Esophagus squamous epithelium (tissue), 5 donors: ENCODE data around the gene CACHD1. TPM values are rescaled to one million over a fixed set of nuclear protein-coding genes. Genes with fewer than 3 reads are reported as not detected.
A peak's percentile ranks its signal among the peaks of the same experiment; 100 is the strongest.

Experiments used
- DNase-seq: peaks from one replicate; lab custom pipeline; 2025; lab: John Stamatoyannopoulos, UW
- H3K27ac ChIP-seq, 4 donors: fragments of 200-600 bp; sonication (generic); one replicate each; pipeline ENCODE4 v1.5.1; 2016 to 2019; ENCODE audit warnings: mild to moderate bottlenecking in 1 of 4
- H3K27me3 ChIP-seq, 4 donors: fragments of 200-600 bp; sonication (generic); 1 replicate in 3 of 4; 2 replicates in 1 of 4; pipeline versions ENCODE4 v1.5.1 to v1.6.0; 2017 to 2021; ENCODE audit warnings: antibody characterized with exemption in 1 of 4
- H3K36me3 ChIP-seq, 3 donors: fragments of 200-600 bp; sonication (generic); one replicate each; pipeline ENCODE4 v1.5.1; 2016 to 2019
- H3K4me1 ChIP-seq, 3 donors: fragments of 200-600 bp; sonication (generic); one replicate each; pipeline ENCODE4 v1.5.1; 2017 to 2019
- H3K4me3 ChIP-seq, 4 donors: fragments of 200-600 bp; sonication (generic); 1 replicate in 3 of 4; 2 replicates in 1 of 4; pipeline ENCODE4 v1.5.1; 2016 to 2019; ENCODE audit warnings: mild to moderate bottlenecking in 2 of 4, moderate library complexity in 1 of 4
- H3K9me3 ChIP-seq, 3 donors: fragments of 200-600 bp; sonication (generic); one replicate each; pipeline ENCODE4 v1.5.1; 2016 to 2019
- CTCF ChIP-seq, 6 experiments: fragments of 450-650 bp in 4 of 6; fragments of 200-600 bp in 2 of 6; sonication (generic) in 2 of 6; IDR thresholded peaks; one replicate each; pipeline ENCODE4 v1.5.1; 2016 to 2019; ENCODE audit warnings: antibody characterized with exemption in 6 of 6, mild to moderate bottlenecking in 4 of 6, moderate library complexity in 4 of 6
- POLR2A ChIP-seq, 4 donors: fragments of 450-650 bp; IDR thresholded peaks; one replicate each; pipeline ENCODE4 v1.6.1; 2017; ENCODE audit warnings: antibody characterized with exemption in 4 of 4, mild to moderate bottlenecking in 4 of 4, moderate library complexity in 3 of 4
- WGBS, 2 donors: methylation state at CpG; one replicate each; pipeline ENCODE4 v1.1.5; 2018; 5-methylcytosine and 5-hydroxymethylcytosine counted together
- intact Hi-C: fragments of 100-400 bp; cut with DNase I; formaldehyde crosslinking; loops from one replicate; pipeline ENCODE4 v1.15.0; 2022
- total RNA-seq, 4 donors: library from RNA; depleted of rRNA; stranded (reverse); fragments of >200 nt; gene quantifications; one replicate each; pipeline ENCODE4 v1.1.0, GENCODE V29; 2016
- donor health status: DM: yes; HTN: yes; CAD: no.

CACHD1 gene
- total RNA-seq, 4 donors from 2014 or later, result 1.9 to 14.5 (median 4.1) TPM

- Histone ChIP-seq H3K27ac (peak overlapping the region in 3 of 4 donors; percentile 12 to 62 (median 34)), H3K4me1 (peaks cover 0 to 42% (median 27%) of the 10 kb centered on the region in 3 donors), H3K9me3 (no peaks in the 10 kb centered on the region), H3K27me3 (no peaks in the 10 kb centered on the region), H3K4me3 (no peak overlapping the region), H3K36me3 (no peaks in the 10 kb centered on the region)
- DNase-seq, result no peak
- WGBS, 2 donors, result 45 to 54% methylated on average over 4 of the region's 4 CpGs
- intact Hi-C loops, result no loop called here
- TF ChIP-seq POLR2A (IDR thresholded peaks at IDR 0.05) (no peak), CTCF (IDR thresholded peaks at IDR 0.05) (no peak)
Measured at GRCh38 chr1:64497088-64497883, 27.4 kb downstream of the CACHD1 start.

- intact Hi-C loops, result no loop called here
- no peaks in the 10 kb centered on the region for H3K36me3 ChIP-seq
- no peak for DNase-seq
- H3K27ac ChIP-seq, result no peak overlapping the region
- H3K4me1 ChIP-seq, result peaks cover 0 to 51% (median 27%) of the 10 kb centered on the region in 3 donors
- H3K27me3 ChIP-seq, result no peaks in the 10 kb centered on the region
- TF ChIP-seq POLR2A (IDR thresholded peaks at IDR 0.05), result no peak
- no peak for TF ChIP-seq CTCF (IDR thresholded peaks at IDR 0.05)
- no peaks in the 10 kb centered on the region for H3K9me3 ChIP-seq
- no peak overlapping the region for H3K4me3 ChIP-seq
- WGBS, 2 donors, result 75 to 79% methylated on average over 4 of the region's 4 CpGs
Measured at GRCh38 chr1:64498325-64498724, 28.4 kb downstream of the CACHD1 start.

- Histone ChIP-seq H3K4me3 (no peak overlapping the region), H3K27ac (no peak overlapping the region), H3K27me3 (no peaks in the 10 kb centered on the region), H3K9me3 (no peaks in the 10 kb centered on the region), H3K36me3 (no peaks in the 10 kb centered on the region), H3K4me1 (peaks cover 0 to 55% (median 29%) of the 10 kb centered on the region in 3 donors)
- no peak for DNase-seq
- intact Hi-C loops, result no loop called here
- no peak for TF ChIP-seq CTCF (IDR thresholded peaks at IDR 0.05)
- TF ChIP-seq POLR2A (IDR thresholded peaks at IDR 0.05), result no peak
- 89 to 90% methylated on average over 6 of the region's 6 CpGs for WGBS, 2 donors
Measured at GRCh38 chr1:64499011-64499410, 29.1 kb downstream of the CACHD1 start.

- no peak for TF ChIP-seq POLR2A (IDR thresholded peaks at IDR 0.05)
- peak in 1 of 6 experiments; percentile 4 for TF ChIP-seq CTCF (IDR thresholded peaks at IDR 0.05)
- Histone ChIP-seq H3K27me3 (no peaks in the 10 kb centered on the region), H3K4me1 (peaks cover 0 to 62% (median 35%) of the 10 kb centered on the region in 3 donors), H3K9me3 (no peaks in the 10 kb centered on the region), H3K27ac (no peak overlapping the region), H3K36me3 (no peaks in the 10 kb centered on the region), H3K4me3 (no peak overlapping the region)
- DNase-seq, result no peak
- WGBS, 2 donors, result 77 to 94% methylated on average over 1 of the region's 1 CpG
- intact Hi-C loops, result no loop called here
Measured at GRCh38 chr1:64499966-64500365, 30.0 kb downstream of the CACHD1 start.

GRCh38 chr1:64502083-64502482 is 32.2 kb downstream of the CACHD1 start:
- H3K4me3 ChIP-seq, result no peak overlapping the region
- intact Hi-C loops, result no loop called here
- no peaks in the 10 kb centered on the region for H3K36me3 ChIP-seq
- H3K9me3 ChIP-seq, result no peaks in the 10 kb centered on the region
- WGBS, 2 donors, result 47 to 88% methylated on average over 1 of the region's 1 CpG
- no peak for TF ChIP-seq CTCF (IDR thresholded peaks at IDR 0.05)
- no peak for TF ChIP-seq POLR2A (IDR thresholded peaks at IDR 0.05)
- H3K27ac ChIP-seq, result no peak overlapping the region
- peaks cover 7 to 62% (median 23%) of the 10 kb centered on the region in 3 donors for H3K4me1 ChIP-seq
- no peaks in the 10 kb centered on the region for H3K27me3 ChIP-seq
- DNase-seq, result no peak
